ENCODE measurements around the gene FSTL5.

DNA sequence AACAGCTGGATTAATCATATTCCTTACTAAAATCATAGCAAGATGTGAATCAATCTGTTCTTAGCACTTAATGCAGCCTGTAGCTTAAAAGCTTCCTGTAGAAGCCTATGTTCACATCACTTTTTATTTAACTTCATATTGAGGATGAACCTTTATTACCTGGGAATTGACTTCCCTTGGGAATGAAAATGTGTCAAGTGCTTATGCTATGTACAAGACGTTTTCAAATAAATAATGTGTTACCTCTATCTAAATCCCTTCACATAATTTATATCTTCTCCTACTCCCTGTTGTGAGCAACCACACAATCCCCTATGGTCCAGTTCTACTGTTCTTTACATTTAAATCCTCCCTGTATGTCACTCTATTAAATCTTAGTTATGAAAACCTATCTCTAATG lies 633.1 kb downstream of the FSTL5 start:
- TF ChIP-seq HDGF (IDR thresholded peaks at IDR 0.05; ENCODE audit: borderline replicate concordance), result no peak
- no peak for TF ChIP-seq FOXM1 (IDR thresholded peaks at IDR 0.05; ENCODE audit: borderline replicate concordance)
- TF ChIP-seq, protein P1, sequence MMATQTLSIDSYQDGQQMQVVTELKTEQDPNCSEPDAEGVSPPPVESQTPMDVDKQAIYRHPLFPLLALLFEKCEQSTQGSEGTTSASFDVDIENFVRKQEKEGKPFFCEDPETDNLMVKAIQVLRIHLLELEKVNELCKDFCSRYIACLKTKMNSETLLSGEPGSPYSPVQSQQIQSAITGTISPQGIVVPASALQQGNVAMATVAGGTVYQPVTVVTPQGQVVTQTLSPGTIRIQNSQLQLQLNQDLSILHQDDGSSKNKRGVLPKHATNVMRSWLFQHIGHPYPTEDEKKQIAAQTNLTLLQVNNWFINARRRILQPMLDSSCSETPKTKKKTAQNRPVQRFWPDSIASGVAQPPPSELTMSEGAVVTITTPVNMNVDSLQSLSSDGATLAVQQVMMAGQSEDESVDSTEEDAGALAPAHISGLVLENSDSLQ (IDR thresholded peaks at IDR 0.05), result no peak
- no peak for TF ChIP-seq SUZ12 (IDR thresholded peaks at IDR 0.05)
- TF ChIP-seq FOXK2 (IDR thresholded peaks at IDR 0.05), result no peak
- TF ChIP-seq SP1 (IDR thresholded peaks at IDR 0.05), result no peak
- no peak for TF ChIP-seq ZNF384 (IDR thresholded peaks at IDR 0.05)
- TF ChIP-seq BHLHE40 (IDR thresholded peaks at IDR 0.05; ENCODE audit: borderline replicate concordance), result no peak
- TF ChIP-seq NFRKB (IDR thresholded peaks at IDR 0.05), result no peak
- no peak for TF ChIP-seq ARNT (IDR thresholded peaks at IDR 0.05)
- no peak for TF ChIP-seq TARDBP (IDR thresholded peaks at IDR 0.05)
- no peak for TF ChIP-seq ELF4 (IDR thresholded peaks at IDR 0.05)
- no peak for TF ChIP-seq FOXA1 (IDR thresholded peaks at IDR 0.05)
- TF ChIP-seq CTBP1 (IDR thresholded peaks at IDR 0.05; ENCODE audit: borderline replicate concordance), result no peak
